ENCODE measurements around the gene FOXN3.

DNA sequence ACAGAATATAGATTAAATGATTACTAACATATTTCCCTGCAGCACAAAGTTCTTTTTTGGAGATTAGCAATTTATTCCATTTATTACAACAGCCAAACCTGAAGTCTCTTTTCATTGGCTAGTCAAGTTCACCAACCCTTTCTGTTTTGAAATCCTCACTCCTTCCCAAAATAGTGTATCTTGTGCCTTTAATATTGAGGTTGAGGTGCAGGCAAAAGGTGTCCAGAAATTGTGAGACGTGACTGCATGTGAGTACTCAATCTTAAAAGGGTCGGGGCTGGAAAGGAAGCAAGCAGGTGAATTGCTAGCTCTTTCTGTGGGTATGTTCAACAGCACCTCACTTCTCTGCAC, 11.1 kb upstream of the FOXN3 start:
- no peak for TF ChIP-seq CTCF (conservative IDR thresholded peaks at IDR 0.05; ENCODE audit: low read length)
- TF ChIP-seq EZH2phosphoT487 (IDR thresholded peaks at IDR 0.05; ENCODE audit: borderline replicate concordance): no peak
